K562 (cell line): ENCODE results near the gene PRKACG. TPM values are rescaled to one million over a fixed set of nuclear protein-coding genes. Genes with fewer than 3 reads are reported as not detected.

Experiments used
- C11orf30 ChIP-seq: fragments of 450-650 bp; IDR thresholded peaks from 2 replicates; pipeline ENCODE4 v1.6.1; 2016; ENCODE audit warnings: low read depth, mild to moderate bottlenecking
- CBX1 ChIP-seq: sonication (generic); IDR thresholded peaks from 2 replicates; pipeline ENCODE4 v1.6.1; 2016; ENCODE audit warnings: antibody characterized with exemption, low read depth, mild to moderate bottlenecking
- CCNT2 ChIP-seq: IDR thresholded peaks from 2 replicates; pipeline ENCODE4 v1.6.1; 2011; ENCODE audit warnings: borderline replicate concordance, low read depth, mild to moderate bottlenecking, moderate library complexity, mixed read lengths, low read length; ENCODE audit not compliant: insufficient read length; ENCODE audit errors: extremely low read depth
- CEBPZ ChIP-seq: fragments of 150-350 bp; IDR thresholded peaks from 2 replicates; pipeline ENCODE4 v1.6.1; 2014; ENCODE audit warnings: low read depth, mild to moderate bottlenecking, low read length, borderline replicate concordance
- GMEB1 ChIP-seq: fragments of 250-450 bp; sonication (Bioruptor Pico); IDR thresholded peaks from 2 replicates; pipeline ENCODE4 v1.4.0; 2020; ENCODE audit warnings: mild to moderate bottlenecking
- HDAC3 ChIP-seq: fragments of 450-650 bp; IDR thresholded peaks from 2 replicates; pipeline ENCODE4 v1.6.1; 2018; ENCODE audit warnings: borderline replicate concordance, mild to moderate bottlenecking, moderate library complexity; ENCODE audit not compliant: partially characterized antibody
- IRF9 ChIP-seq: fragments of 450-650 bp; IDR thresholded peaks from 2 replicates; pipeline ENCODE4 v1.6.1; 2016; ENCODE audit warnings: missing biosample characterization, missing genetic modification characterization
- MTA2 ChIP-seq: fragments of 450-650 bp; IDR thresholded peaks from 2 replicates; pipeline ENCODE4 v1.6.1; 2016; ENCODE audit warnings: low read depth
- MYC ChIP-seq, 2 experiments: fragments of 250-450 bp in 1 of 2; sonication (Bioruptor Pico) in 1 of 2; IDR thresholded peaks; 2 replicates each; pipeline versions ENCODE4 v1.5.1 to v1.6.1; 2012 to 2021; ENCODE audit warnings: low read depth in 2 of 2, borderline replicate concordance in 1 of 2, improper control_type of control experiment in 1 of 2, low read length in 1 of 2, mild to moderate bottlenecking in 1 of 2, moderate library complexity in 1 of 2
- POLR2B ChIP-seq: fragments of 450-650 bp; IDR thresholded peaks from 2 replicates; pipeline ENCODE4 v1.6.1; 2018; ENCODE audit warnings: low read depth; ENCODE audit not compliant: partially characterized antibody
- PREB ChIP-seq: sonication (generic); formaldehyde crosslinking; IDR thresholded peaks from 2 replicates; pipeline ENCODE4 v1.8.1; 2023; ENCODE audit warnings: mild to moderate bottlenecking, missing genetic modification reagents
- RBBP5 ChIP-seq: fragments of 200-600 bp; sonication (generic); IDR thresholded peaks from 2 replicates; pipeline ENCODE4 v1.6.1; 2012; ENCODE audit warnings: borderline replicate concordance, mild to moderate bottlenecking, low read length, control low read depth, inconsistent platforms; ENCODE audit not compliant: insufficient read depth, poor library complexity, severe bottlenecking
- RBM15 ChIP-seq: fragments of 200-400 bp; formaldehyde crosslinking; IDR thresholded peaks from 2 replicates; pipeline ENCODE4 v1.6.1; 2018; ENCODE audit warnings: mild to moderate bottlenecking, low read length, moderate library complexity; ENCODE audit not compliant: insufficient read depth
- THRAP3 ChIP-seq: fragments of 450-650 bp; IDR thresholded peaks from 2 replicates; pipeline ENCODE4 v1.6.1; 2016; ENCODE audit warnings: mild to moderate bottlenecking, inconsistent platforms, borderline replicate concordance
- ZFX ChIP-seq: sonication (generic); formaldehyde crosslinking; IDR thresholded peaks from 2 replicates; pipeline ENCODE4 v1.8.0; 2022; ENCODE audit warnings: mild to moderate bottlenecking, missing genetic modification reagents, moderate library complexity
- ZKSCAN1 ChIP-seq: fragments of 150-350 bp; IDR thresholded peaks from 2 replicates; pipeline ENCODE4 v1.6.1; 2016; ENCODE audit warnings: low read depth, low read length
- ZNF175 ChIP-seq: fragments of 200-800 bp; sonication (Bioruptor generic); IDR thresholded peaks from 2 replicates; pipeline ENCODE4 v1.6.1; 2016; ENCODE audit warnings: low read depth, mild to moderate bottlenecking, missing genetic modification characterization, missing compliant biosample characterization
- ZNF511 ChIP-seq: sonication (generic); formaldehyde crosslinking; IDR thresholded peaks from 2 replicates; pipeline ENCODE4 v1.8.0; 2022; ENCODE audit warnings: mild to moderate bottlenecking, missing genetic modification reagents
- ZNF707 ChIP-seq: fragments of 250-450 bp; sonication (Bioruptor Pico); conservative IDR thresholded peaks from 2 replicates; pipeline ENCODE4 v1.8.0; 2022; ENCODE audit warnings: inconsistent platforms, mild to moderate bottlenecking, moderate library complexity
- polyA plus RNA-seq, 8 experiments: library from polyadenylated mRNA; depleted of rRNA in 4 of 8; stranded (reverse) in 5 of 8; unstranded in 3 of 8; fragments of >200 nt; fragmentation: Nextera tagmentation in 2 of 8; fragmentation: Illumina TruSeq in 1 of 8; extraction: Ambion mirVana in 2 of 8; extraction: Trizol in 1 of 8; gene quantifications; 2 replicates each; pipeline versions ENCODE4 v1.2.1 to v1.2.3, GENCODE V29; 2011 to 2014; ENCODE audit warnings: inconsistent platforms in 1 of 8, missing spikeins in 1 of 8
- total RNA-seq, 7 experiments: library from RNA; depleted of rRNA in 6 of 7; stranded (reverse); fragments of >200 nt in 6 of 7; fragmentation: Illumina TruSeq in 2 of 7; extraction: Trizol in 2 of 7; gene quantifications; 2 replicates each; pipeline versions ENCODE4 v1.2.1 to v1.2.3, GENCODE V29; 2011 to 2021; ENCODE audit warnings: low replicate concordance in 1 of 7

Gene PRKACG
- total and polyA plus RNA-seq, 9 of the 15 experiments (the other 6 are each of a cell fraction or from before 2014, with no cell fraction given) = not detected

GRCh38 chr9:69019808-69020207 lies 5.9 kb upstream of the PRKACG start (continued):
- TF ChIP-seq IRF9 (tag) (no peak), POLR2B (no peak), C11orf30 (peak; percentile 41; the same call in 1 of the 2 replicates), ZNF707 (CRISPR knock-in tag) (no peak), CEBPZ (no peak), ZNF511 (no peak), PREB (CRISPR knock-in tag) (no peak), ZNF175 (CRISPR knock-in tag) (no peak), CBX1 (no peak), GMEB1 (CRISPR knock-in tag) (no peak), RBBP5 (no peak), THRAP3 (no peak), RBM15 (no peak), CCNT2 (peak; percentile 16), ZKSCAN1 (peak; percentile 99), ZFX (no peak), HDAC3 (no peak), MYC (IDR thresholded peaks at IDR 0.05; ENCODE audit: low read depth, low read length) (no peak; the same call in 1 of the 2 replicates), MYC (CRISPR knock-in tag; IDR thresholded peaks at IDR 0.05; ENCODE audit: borderline replicate concordance, low read depth) (no peak), MTA2 (peak; percentile 78)
